ENCODE results near the gene DPM3. TPM values are rescaled to one million over a fixed set of nuclear protein-coding genes. Genes with fewer than 3 reads are reported as not detected.
"Not testable (repeated sequence)": the region's sequence is repeated elsewhere in the genome, so short reads cannot be mapped to it uniquely, and the experiment has no call there.

DPM3 gene, protein sequence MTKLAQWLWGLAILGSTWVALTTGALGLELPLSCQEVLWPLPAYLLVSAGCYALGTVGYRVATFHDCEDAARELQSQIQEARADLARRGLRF
- 10 to 100 TPM; 33.5 to 89.2 (median 65.0) TPM for total RNA-seq

DNA sequence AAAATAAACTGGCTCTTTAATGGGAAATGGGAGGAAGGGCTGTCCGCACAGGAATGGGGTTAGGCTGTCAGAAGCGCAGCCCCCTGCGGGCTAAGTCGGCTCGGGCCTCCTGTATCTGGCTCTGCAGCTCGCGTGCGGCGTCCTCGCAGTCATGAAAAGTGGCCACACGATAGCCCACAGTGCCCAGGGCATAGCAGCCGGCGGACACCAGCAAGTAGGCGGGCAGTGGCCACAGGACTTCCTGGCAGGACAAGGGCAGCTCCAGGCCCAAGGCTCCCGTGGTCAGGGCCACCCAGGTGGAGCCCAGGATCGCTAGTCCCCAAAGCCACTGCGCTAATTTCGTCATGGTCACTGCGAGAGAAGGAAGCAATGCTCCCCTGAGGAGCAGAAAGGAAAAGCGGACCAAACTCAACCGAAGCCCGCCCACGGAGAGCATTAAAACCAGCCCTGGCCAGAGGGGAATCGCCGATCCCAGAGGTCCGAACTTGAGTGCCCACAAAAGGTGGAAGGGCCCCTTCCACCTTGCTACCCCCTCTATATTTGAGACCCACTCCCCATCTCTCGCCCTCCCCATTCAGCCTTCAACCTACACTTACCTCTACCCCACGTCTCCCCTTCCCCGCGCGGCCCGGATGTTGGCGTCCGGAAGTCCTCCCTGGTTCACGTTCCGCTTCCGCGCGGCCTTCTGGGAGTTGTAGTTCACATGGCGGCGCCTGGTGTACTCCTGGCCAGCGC is at the start of gene DPM3:
Gene DPM3 (minus strand): TSS at position 637 of the 735 bp plus-strand sequence. CDS start 291 bp downstream, at position 346.
- Histone ChIP-seq H3K27me3 (no peaks in the 10 kb centered on the region), H3K27ac (peak within 1 kb of the TSS; percentile 80 to 93 (median 86)), H3K4me3 (peak within 1 kb of the TSS; percentile 56 to 84 (median 60)), H3K9me3 (no peaks in the 10 kb centered on the region), H3K4me1 (peaks cover 0 to 33% (median 8%) of the 10 kb centered on the region in 4 donors), H3K36me3 (peaks cover 0 to 4% (median 0%) of the 10 kb centered on the region in 3 donors)
- peak; percentile 93 to 96 (median 94) for DNase-seq
- TF ChIP-seq POLR2A (IDR thresholded peaks at IDR 0.05) = peak; percentile 66 to 83
- TF ChIP-seq, protein P1, sequence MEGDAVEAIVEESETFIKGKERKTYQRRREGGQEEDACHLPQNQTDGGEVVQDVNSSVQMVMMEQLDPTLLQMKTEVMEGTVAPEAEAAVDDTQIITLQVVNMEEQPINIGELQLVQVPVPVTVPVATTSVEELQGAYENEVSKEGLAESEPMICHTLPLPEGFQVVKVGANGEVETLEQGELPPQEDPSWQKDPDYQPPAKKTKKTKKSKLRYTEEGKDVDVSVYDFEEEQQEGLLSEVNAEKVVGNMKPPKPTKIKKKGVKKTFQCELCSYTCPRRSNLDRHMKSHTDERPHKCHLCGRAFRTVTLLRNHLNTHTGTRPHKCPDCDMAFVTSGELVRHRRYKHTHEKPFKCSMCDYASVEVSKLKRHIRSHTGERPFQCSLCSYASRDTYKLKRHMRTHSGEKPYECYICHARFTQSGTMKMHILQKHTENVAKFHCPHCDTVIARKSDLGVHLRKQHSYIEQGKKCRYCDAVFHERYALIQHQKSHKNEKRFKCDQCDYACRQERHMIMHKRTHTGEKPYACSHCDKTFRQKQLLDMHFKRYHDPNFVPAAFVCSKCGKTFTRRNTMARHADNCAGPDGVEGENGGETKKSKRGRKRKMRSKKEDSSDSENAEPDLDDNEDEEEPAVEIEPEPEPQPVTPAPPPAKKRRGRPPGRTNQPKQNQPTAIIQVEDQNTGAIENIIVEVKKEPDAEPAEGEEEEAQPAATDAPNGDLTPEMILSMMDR (IDR thresholded peaks at IDR 0.05) = no peak

DNA sequence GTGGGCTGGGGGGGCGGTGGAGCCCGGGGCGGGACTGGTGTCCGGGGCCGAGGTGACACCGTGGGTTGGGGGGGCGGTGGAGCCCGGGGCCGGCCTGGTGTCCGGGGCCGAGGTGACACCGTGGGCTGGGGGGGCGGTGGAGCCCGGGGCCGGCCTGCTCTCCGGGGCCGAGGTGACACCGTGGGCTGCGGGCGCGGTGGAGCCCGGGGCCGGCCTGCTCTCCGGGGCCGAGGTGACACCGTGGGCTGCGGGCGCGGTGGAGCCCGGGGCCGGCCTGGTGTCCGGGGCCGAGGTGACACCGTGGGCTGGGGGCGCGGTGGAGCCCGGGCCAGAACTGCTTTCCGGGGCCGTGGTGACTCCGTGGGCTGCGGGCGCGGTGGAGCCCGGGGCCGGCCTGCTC is 49.6 kb upstream of the DPM3 start:
- H3K36me3 ChIP-seq, H3K4me3 ChIP-seq, H3K27me3 ChIP-seq, H3K27ac ChIP-seq, H3K9me3 ChIP-seq, DNase-seq: not testable (repeated sequence)
- H3K4me1 ChIP-seq = peaks cover 13 to 44% (median 22%) of the 10 kb centered on the region in 4 donors

DNA sequence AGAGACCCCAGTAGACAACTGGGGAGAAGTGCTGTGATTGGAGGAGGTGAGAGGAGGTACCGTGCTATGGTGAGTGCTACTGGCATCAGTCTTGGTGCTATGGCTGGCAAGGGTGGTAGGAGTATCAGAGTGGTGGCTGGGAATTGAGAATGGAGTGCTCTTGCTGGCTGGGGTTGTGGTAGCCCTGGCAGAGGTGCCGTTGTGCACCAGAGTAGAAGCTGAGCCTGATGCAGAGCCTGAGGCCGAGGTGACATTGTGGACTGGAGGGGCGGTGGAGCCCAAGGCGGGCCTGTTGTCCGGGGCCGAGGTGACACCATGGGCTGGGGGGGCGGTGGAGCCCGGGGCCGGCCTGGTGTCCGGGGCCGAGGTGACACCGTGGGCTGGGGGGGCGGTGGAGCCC is 47.9 kb upstream of the DPM3 start:
- no peaks in the 10 kb centered on the region for H3K9me3 ChIP-seq
- H3K4me3 ChIP-seq = no peak overlapping the region
- H3K27me3 ChIP-seq = no peaks in the 10 kb centered on the region
- DNase-seq = peak in 1 of 3 donors; percentile 24
- peaks cover 7 to 32% (median 20%) of the 10 kb centered on the region in 4 donors for H3K4me1 ChIP-seq
- TF ChIP-seq, protein P1 (IDR thresholded peaks at IDR 0.05) = no peak
- TF ChIP-seq POLR2A (IDR thresholded peaks at IDR 0.05) = no peak
- H3K36me3 ChIP-seq = no peaks in the 10 kb centered on the region
- no peak overlapping the region for H3K27ac ChIP-seq

DNA sequence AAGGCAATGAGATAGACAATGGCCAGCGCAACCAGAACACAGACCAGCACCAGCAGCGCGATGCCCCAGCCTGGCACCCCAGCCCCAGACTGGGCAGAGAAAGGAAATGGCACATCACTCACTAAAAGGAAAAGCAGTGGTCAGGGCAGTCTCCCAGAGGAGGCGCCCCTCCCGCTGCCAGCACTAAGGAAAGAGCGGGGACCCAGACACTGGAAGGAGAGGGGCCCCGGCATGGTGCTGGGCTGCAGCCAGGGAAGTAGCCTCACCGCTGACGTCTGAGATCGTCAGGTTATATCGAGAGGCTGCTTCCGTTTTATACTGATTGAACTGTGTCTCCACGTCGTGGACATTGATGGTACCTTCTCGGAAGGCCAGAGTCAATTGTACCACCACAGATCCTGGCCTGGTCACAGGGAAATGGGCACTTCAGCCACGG is 47.1 kb upstream of the DPM3 start:
- no peak for DNase-seq
- H3K9me3 ChIP-seq = no peaks in the 10 kb centered on the region
- H3K4me3 ChIP-seq = no peak overlapping the region
- TF ChIP-seq POLR2A (IDR thresholded peaks at IDR 0.05) = no peak
- TF ChIP-seq, protein P1 (IDR thresholded peaks at IDR 0.05) = no peak
- H3K4me1 ChIP-seq = peaks cover 7 to 24% (median 13%) of the 10 kb centered on the region in 4 donors
- H3K27me3 ChIP-seq = no peaks in the 10 kb centered on the region
- H3K36me3 ChIP-seq = no peaks in the 10 kb centered on the region
- no peak overlapping the region for H3K27ac ChIP-seq

- Histone ChIP-seq H3K4me1 (peaks cover 7 to 21% (median 13%) of the 10 kb centered on the region in 4 donors), H3K9me3 (no peaks in the 10 kb centered on the region), H3K27ac (peak overlapping the region in 1 of 4 donors; percentile 60), H3K36me3 (no peaks in the 10 kb centered on the region), H3K27me3 (no peaks in the 10 kb centered on the region), H3K4me3 (no peak overlapping the region)
- DNase-seq = peak in 1 of 3 donors; percentile 50
- TF ChIP-seq, protein P1 (IDR thresholded peaks at IDR 0.05) = no peak
- TF ChIP-seq POLR2A (IDR thresholded peaks at IDR 0.05) = no peak
Observed at GRCh38 chr1:155186794-155187455, 46.6 kb upstream of the DPM3 start.
